HEK293 (cell line): ENCODE measurements around the gene CYB5D1.

ENCODE experiments used
- BCL11B ChIP-seq: fragments of 450-650 bp; formaldehyde crosslinking; IDR thresholded peaks from 2 replicates; pipeline ENCODE4 v1.5.1; 2016; ENCODE audit warnings: low read depth, missing biosample characterization, missing genetic modification characterization
- GFI1B ChIP-seq: fragments of 450-650 bp; formaldehyde crosslinking; IDR thresholded peaks from 2 replicates; pipeline ENCODE4 v1.5.1; 2016; ENCODE audit warnings: missing biosample characterization, missing genetic modification characterization
- GLIS1 ChIP-seq: fragments of 450-650 bp; formaldehyde crosslinking; IDR thresholded peaks from 2 replicates; pipeline ENCODE4 v1.5.1; 2016; ENCODE audit warnings: missing biosample characterization, missing genetic modification characterization
- GLIS2 ChIP-seq: fragments of 450-650 bp; formaldehyde crosslinking; IDR thresholded peaks from 2 replicates; pipeline ENCODE4 v1.5.1; 2016; ENCODE audit warnings: missing biosample characterization, missing genetic modification characterization
- OSR2 ChIP-seq: fragments of 450-650 bp; formaldehyde crosslinking; IDR thresholded peaks from 2 replicates; pipeline ENCODE4 v1.5.1; 2016; ENCODE audit warnings: missing biosample characterization, missing genetic modification characterization
- OVOL3 ChIP-seq: fragments of 450-650 bp; formaldehyde crosslinking; IDR thresholded peaks from 2 replicates; pipeline ENCODE4 v1.5.1; 2016; ENCODE audit warnings: missing biosample characterization, missing genetic modification characterization
- PBX3 ChIP-seq: sonication (generic); formaldehyde crosslinking; IDR thresholded peaks from 2 replicates; pipeline ENCODE4 v1.8.1; 2022; ENCODE audit warnings: mild to moderate bottlenecking, moderate library complexity, missing genetic modification reagents
- PRDM4 ChIP-seq: fragments of 450-650 bp; formaldehyde crosslinking; IDR thresholded peaks from 2 replicates; pipeline ENCODE4 v1.5.1; 2017; ENCODE audit warnings: missing biosample characterization, missing genetic modification characterization
- SCRT1 ChIP-seq: fragments of 450-650 bp; formaldehyde crosslinking; IDR thresholded peaks from 2 replicates; pipeline ENCODE4 v1.5.1; 2016; ENCODE audit warnings: missing biosample characterization, missing genetic modification characterization, borderline replicate concordance
- SP3 ChIP-seq: fragments of 450-650 bp; formaldehyde crosslinking; IDR thresholded peaks from 2 replicates; pipeline ENCODE4 v1.5.1; 2016; ENCODE audit warnings: missing biosample characterization, missing genetic modification characterization
- WT1 ChIP-seq: fragments of 450-650 bp; formaldehyde crosslinking; IDR thresholded peaks from 2 replicates; pipeline ENCODE4 v1.5.1; 2016; ENCODE audit warnings: missing biosample characterization, missing genetic modification characterization
- ZBTB26 ChIP-seq: fragments of 450-650 bp; formaldehyde crosslinking; optimal IDR thresholded peaks from 2 replicates; pipeline ENCODE3; 2016; ENCODE audit warnings: missing biosample characterization, mild to moderate bottlenecking, missing genetic modification characterization
- ZNF121 ChIP-seq: fragments of 450-650 bp; formaldehyde crosslinking; IDR thresholded peaks from 2 replicates; pipeline ENCODE4 v1.5.1; 2016; ENCODE audit warnings: missing biosample characterization, missing genetic modification characterization
- ZNF155 ChIP-seq: fragments of 450-650 bp; formaldehyde crosslinking; IDR thresholded peaks from 2 replicates; pipeline ENCODE4 v1.5.1; 2016; ENCODE audit warnings: missing biosample characterization, missing genetic modification characterization
- ZNF174 ChIP-seq: fragments of 450-650 bp; formaldehyde crosslinking; IDR thresholded peaks from 2 replicates; pipeline ENCODE4 v1.5.0; 2017; ENCODE audit warnings: missing biosample characterization, mild to moderate bottlenecking, missing genetic modification characterization
- ZNF184 ChIP-seq: fragments of 450-650 bp; IDR thresholded peaks from 2 replicates; pipeline ENCODE4 v1.5.1; 2018; ENCODE audit warnings: missing biosample characterization, mild to moderate bottlenecking, missing genetic modification characterization
- ZNF19 ChIP-seq: fragments of 450-650 bp; formaldehyde crosslinking; IDR thresholded peaks from 2 replicates; pipeline ENCODE4; 2016; ENCODE audit warnings: missing biosample characterization, missing genetic modification characterization, low read depth
- ZNF239 ChIP-seq: fragments of 450-650 bp; formaldehyde crosslinking; IDR thresholded peaks from 2 replicates; pipeline ENCODE4 v1.5.1; 2016; ENCODE audit warnings: missing biosample characterization, missing genetic modification characterization
- ZNF274 ChIP-seq, 2 experiments: fragments of 200-500 bp in 1 of 2; fragments of 450-650 bp in 1 of 2; sonication (Bioruptor generic) in 1 of 2; formaldehyde crosslinking in 1 of 2; IDR thresholded peaks; 2 replicates each; pipeline versions ENCODE4 v1.5.1 to v1.6.1; 2014 to 2016; ENCODE audit warnings: borderline replicate concordance in 1 of 2, inconsistent platforms in 1 of 2, low read length in 1 of 2, missing biosample characterization in 1 of 2, missing genetic modification characterization in 1 of 2
- ZNF280C ChIP-seq: fragments of 450-650 bp; formaldehyde crosslinking; IDR thresholded peaks from 2 replicates; pipeline ENCODE4 v1.5.1; 2016; ENCODE audit warnings: missing biosample characterization, missing genetic modification characterization
- ZNF311 ChIP-seq: fragments of 450-650 bp; formaldehyde crosslinking; IDR thresholded peaks from 2 replicates; pipeline ENCODE4 v1.5.1; 2017; ENCODE audit warnings: missing biosample characterization, missing genetic modification characterization, borderline replicate concordance
- ZNF324 ChIP-seq: fragments of 450-650 bp; formaldehyde crosslinking; IDR thresholded peaks from 2 replicates; pipeline ENCODE4 v1.5.1; 2016; ENCODE audit warnings: missing biosample characterization, missing genetic modification characterization
- ZNF394 ChIP-seq: fragments of 450-650 bp; formaldehyde crosslinking; IDR thresholded peaks from 2 replicates; pipeline ENCODE4 v1.5.1; 2016; ENCODE audit warnings: missing biosample characterization, missing genetic modification characterization, mild to moderate bottlenecking, moderate library complexity, borderline replicate concordance
- ZNF433 ChIP-seq: fragments of 450-650 bp; formaldehyde crosslinking; IDR thresholded peaks from 2 replicates; pipeline ENCODE4 v1.5.1; 2016; ENCODE audit warnings: missing biosample characterization, missing genetic modification characterization, low read depth
- ZNF473 ChIP-seq: fragments of 450-650 bp; formaldehyde crosslinking; IDR thresholded peaks from 2 replicates; pipeline ENCODE4 v1.5.1; 2017; ENCODE audit warnings: missing biosample characterization, missing genetic modification characterization
- ZNF501 ChIP-seq: fragments of 450-650 bp; formaldehyde crosslinking; IDR thresholded peaks from 2 replicates; pipeline ENCODE4 v1.5.1; 2016; ENCODE audit warnings: missing biosample characterization, missing genetic modification characterization
- ZNF514 ChIP-seq: fragments of 450-650 bp; formaldehyde crosslinking; IDR thresholded peaks from 2 replicates; pipeline ENCODE4 v1.5.1; 2016; ENCODE audit warnings: missing biosample characterization, missing genetic modification characterization
- ZNF530 ChIP-seq: fragments of 450-650 bp; formaldehyde crosslinking; IDR thresholded peaks from 2 replicates; pipeline ENCODE4 v1.5.1; 2016; ENCODE audit warnings: low read depth, missing biosample characterization, missing genetic modification characterization
- ZNF558 ChIP-seq: fragments of 450-650 bp; formaldehyde crosslinking; IDR thresholded peaks from 2 replicates; pipeline ENCODE4 v1.5.1; 2016; ENCODE audit warnings: missing biosample characterization, missing genetic modification characterization
- ZNF623 ChIP-seq: fragments of 450-650 bp; formaldehyde crosslinking; IDR thresholded peaks from 2 replicates; pipeline ENCODE4 v1.5.1; 2016; ENCODE audit warnings: missing biosample characterization, missing genetic modification characterization
- ZNF626 ChIP-seq: fragments of 450-650 bp; sonication (Bioruptor Pico); formaldehyde crosslinking; IDR thresholded peaks from 2 replicates; pipeline ENCODE4 v1.5.1; 2018; ENCODE audit warnings: missing biosample characterization, missing genetic modification characterization, inconsistent platforms
- ZNF670 ChIP-seq: fragments of 450-650 bp; formaldehyde crosslinking; IDR thresholded peaks from 2 replicates; pipeline ENCODE4 v1.5.1; 2016; ENCODE audit warnings: missing biosample characterization, missing genetic modification characterization, low read depth
- ZNF677 ChIP-seq: fragments of 450-650 bp; IDR thresholded peaks from 2 replicates; pipeline ENCODE4 v1.5.0; 2018; ENCODE audit warnings: missing biosample characterization, mild to moderate bottlenecking, missing genetic modification characterization, moderate library complexity
- ZNF837 ChIP-seq: fragments of 450-650 bp; formaldehyde crosslinking; IDR thresholded peaks from 2 replicates; pipeline ENCODE4 v1.5.1; 2016; ENCODE audit warnings: missing biosample characterization, missing genetic modification characterization

CYB5D1 gene

DNA sequence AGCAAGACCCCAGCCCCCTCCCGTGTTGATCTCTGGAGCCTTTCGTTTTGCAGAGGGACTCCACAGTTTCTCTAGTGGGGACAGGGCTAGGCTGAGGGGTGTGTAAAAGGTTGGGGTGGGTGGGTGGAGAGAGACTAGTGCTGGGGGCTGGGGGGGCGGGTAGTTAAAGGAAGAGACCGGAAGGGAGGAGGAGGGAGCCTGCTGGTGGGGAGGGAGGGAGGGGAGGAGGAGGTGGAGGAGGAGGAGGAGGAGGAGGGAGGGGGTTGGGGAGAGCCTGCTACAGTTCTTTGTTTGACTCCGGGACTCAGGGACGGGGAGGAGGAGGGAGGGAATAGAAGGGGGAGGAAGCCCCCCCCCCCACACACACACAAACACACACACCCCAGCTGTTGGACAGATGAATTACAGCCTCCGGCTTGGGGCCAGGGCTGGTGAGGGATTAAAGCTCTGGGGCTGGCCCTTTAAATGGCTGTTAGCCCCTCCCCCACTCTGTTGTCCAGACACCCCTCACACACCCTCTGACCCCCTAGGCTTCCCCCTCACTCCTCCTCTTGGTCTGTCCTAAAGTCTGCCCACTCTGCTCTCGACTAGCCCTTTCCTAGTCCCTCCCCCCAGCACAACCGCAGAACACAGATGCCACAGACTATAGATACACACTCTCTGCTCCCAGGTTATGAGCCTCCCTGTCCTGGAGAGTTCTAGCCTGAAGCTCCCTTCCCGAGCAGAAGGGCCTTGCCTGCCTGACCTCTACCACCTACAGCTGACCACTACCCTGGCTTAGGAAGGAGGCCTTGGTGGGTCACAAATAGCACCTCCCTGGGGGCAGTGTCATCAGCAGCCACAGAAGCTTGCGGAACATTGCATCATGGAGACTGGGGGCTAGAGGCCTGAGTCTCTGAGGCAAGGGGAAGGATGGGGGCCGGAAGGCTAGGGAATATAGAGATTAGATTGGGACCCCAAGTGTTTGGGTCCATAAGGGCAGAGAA lies 19.4 kb upstream of the CYB5D1 start (continued):
- TF ChIP-seq PBX3 (no peak), ZNF121 (tag by site-specific recombination) (no peak), GLIS1 (peak; percentile 44), ZNF311 (tag by site-specific recombination) (no peak), ZNF280C (tag by site-specific recombination) (no peak), PRDM4 (tag by site-specific recombination) (0 out of 2 replicates have a peak, but pooled peaks have one; percentile 10), ZNF19 (tag by site-specific recombination) (no peak), GFI1B (tag by site-specific recombination) (no peak), ZNF324 (tag by site-specific recombination) (no peak; the same call in none of the 2 replicates), ZNF433 (tag by site-specific recombination) (no peak), ZNF623 (tag by site-specific recombination) (no peak), ZNF473 (tag by site-specific recombination) (no peak), ZNF837 (no peak), OSR2 (tag by site-specific recombination) (peak; percentile 15; the same call in 1 of the 2 replicates), ZNF155 (no peak), ZNF501 (no peak), ZNF184 (tag by site-specific recombination) (no peak), ZBTB26 (tag by site-specific recombination) (no peak), ZNF394 (tag by site-specific recombination) (no peak), ZNF174 (tag by site-specific recombination) (no peak), ZNF514 (tag by site-specific recombination) (no peak; the same call in 1 of the 2 replicates), ZNF239 (tag by site-specific recombination) (no peak), OVOL3 (tag by site-specific recombination) (no peak), ZNF530 (tag by site-specific recombination) (no peak), ZNF677 (no peak), ZNF274 (IDR thresholded peaks at IDR 0.05; ENCODE audit: low read length) (no peak), ZNF274 (tag by site-specific recombination; IDR thresholded peaks at IDR 0.05; ENCODE audit: borderline replicate concordance) (no peak), SP3 (tag by site-specific recombination) (peak; percentile 63), BCL11B (no peak; the same call in 1 of the 2 replicates), SCRT1 (tag by site-specific recombination) (no peak), ZNF626 (no peak), WT1 (tag by site-specific recombination) (no peak), GLIS2 (peak; percentile 76), ZNF670 (tag by site-specific recombination) (no peak), ZNF558 (no peak)
